ENCODE data around the gene HNF4A.

- TF ChIP-seq YY1 (IDR thresholded peaks at IDR 0.05; ENCODE audit: insufficient read depth, insufficient read length) (no peak), ZNF274 (IDR thresholded peaks at IDR 0.05; ENCODE audit: low read depth, low read length) (no peak), SUZ12 (IDR thresholded peaks at IDR 0.05; ENCODE audit: extremely low read depth, insufficient read depth, insufficient read length) (no peak)
Observed at GRCh38 chr20:44432618-44433577, 77.4 kb downstream of the HNF4A start.

Measured in NT2/D1 (cell line).